Mesenteric fat pad (tissue), 1 donor: ENCODE measurements around the gene DDX53. TPM values are rescaled to one million over a fixed set of nuclear protein-coding genes. Genes with fewer than 3 reads are reported as not detected.

Source experiments
- DNase-seq: peaks from one replicate; pipeline ENCODE4 v3.0.0-alpha.2; 2020; ENCODE audit warnings: low spot score
- total RNA-seq: library from RNA; stranded (reverse); fragmentation: NEBNext Ultra II Directional; extraction: Animal tissue kit (Norgen Biotek cat#: 25700); gene quantifications from one replicate; pipeline ENCODE4 v1.2.1, GENCODE V29; 2021
- donor health status: DM: yes; HTN: yes; CAD: no.

DDX53 gene
- total RNA-seq, 1 donor from 2014 or later: not detected

- DNase-seq: no peak
Observed at GRCh38 chrX:23048806-23049573, 49.2 kb downstream of the DDX53 start.

GRCh38 chrX:23052324-23052723, 52.6 kb downstream of the DDX53 start:
- DNase-seq: no peak
